Inflammatory macrophage (primary cell): ENCODE results near the gene MRPS15.

Experiments
- DNase-seq, 2 donors: peaks; one replicate each; pipeline ENCODE4 v3.0.0-alpha.2; 2020 to 2022

Gene MRPS15

GRCh38 chr1:36457691-36458090, 6.5 kb downstream of the MRPS15 start:
- DNase-seq, result peak; percentile 28 to 37

- peak; percentile 37 to 57 for DNase-seq
These were observed 7.7 kb downstream of the MRPS15 start for GRCh38 chr1:36456391-36456928.

GRCh38 chr1:36455386-36455785, 8.8 kb downstream of the MRPS15 start:
- DNase-seq, result no peak

- DNase-seq, result no peak
These were observed 10.4 kb downstream of the MRPS15 start for GRCh38 chr1:36453600-36454388.

GRCh38 chr1:36453051-36453450, 11.1 kb downstream of the MRPS15 start:
- no peak for DNase-seq

DNA sequence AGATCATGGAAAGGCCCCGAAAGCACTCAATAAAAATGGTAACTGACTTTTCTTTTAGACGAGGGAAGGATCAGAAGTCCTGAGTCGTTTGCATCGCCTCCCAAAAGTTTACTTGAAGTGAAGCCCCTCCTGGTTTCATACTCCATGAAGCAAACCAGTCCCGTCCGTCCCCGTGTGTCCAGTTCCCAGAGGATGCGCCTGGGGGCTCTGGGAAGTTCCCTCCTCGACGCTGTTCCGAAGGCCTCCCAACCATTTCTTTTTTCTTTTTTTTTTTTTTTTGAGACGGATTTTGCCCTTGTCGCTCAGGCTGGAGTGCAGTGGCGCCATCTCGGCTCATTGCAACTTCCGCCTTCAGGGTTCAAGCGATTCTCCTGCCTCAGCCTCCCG, 13.3 kb downstream of the MRPS15 start:
- no peak for DNase-seq

DNA sequence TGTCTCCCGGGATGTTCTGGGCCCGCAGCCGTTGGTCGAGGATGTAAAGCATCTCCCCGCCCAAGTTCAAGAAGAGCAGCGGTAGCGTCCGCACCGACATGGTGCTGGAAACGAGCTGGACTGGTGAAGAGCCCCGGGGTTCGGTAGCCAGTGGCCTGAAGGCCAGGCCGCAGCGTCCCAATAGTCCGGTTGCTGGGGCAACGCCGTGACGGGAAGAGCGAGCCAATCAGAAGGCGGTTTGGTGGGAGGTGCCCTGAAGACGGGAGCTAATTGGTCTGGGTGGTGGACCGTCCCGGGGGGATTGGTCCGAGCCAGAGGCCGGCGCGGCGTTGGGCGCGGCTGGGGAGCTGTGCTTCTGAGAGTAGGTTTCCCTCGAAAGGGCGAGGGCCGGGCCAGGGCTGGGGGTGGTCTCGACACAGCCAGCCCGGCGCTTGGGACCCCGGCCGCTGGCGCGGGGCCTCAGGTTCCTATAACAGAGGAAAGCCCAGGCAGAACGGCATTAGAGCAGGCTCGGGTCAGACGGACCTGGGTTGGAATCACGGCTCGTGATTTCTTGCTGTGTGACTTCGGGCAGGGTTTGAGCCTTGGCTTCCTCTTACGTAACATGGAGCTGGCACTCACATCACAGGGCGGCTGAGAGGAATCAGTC, 13.8 kb downstream of the MRPS15 start, which contains the start of gene OSCP1:
TSS of gene OSCP1 (minus strand) at position 182 of the 649 bp plus-strand sequence. CDS start at position 100, 82 bp downstream.
- DNase-seq, result peak; percentile 96 to 97

DNA sequence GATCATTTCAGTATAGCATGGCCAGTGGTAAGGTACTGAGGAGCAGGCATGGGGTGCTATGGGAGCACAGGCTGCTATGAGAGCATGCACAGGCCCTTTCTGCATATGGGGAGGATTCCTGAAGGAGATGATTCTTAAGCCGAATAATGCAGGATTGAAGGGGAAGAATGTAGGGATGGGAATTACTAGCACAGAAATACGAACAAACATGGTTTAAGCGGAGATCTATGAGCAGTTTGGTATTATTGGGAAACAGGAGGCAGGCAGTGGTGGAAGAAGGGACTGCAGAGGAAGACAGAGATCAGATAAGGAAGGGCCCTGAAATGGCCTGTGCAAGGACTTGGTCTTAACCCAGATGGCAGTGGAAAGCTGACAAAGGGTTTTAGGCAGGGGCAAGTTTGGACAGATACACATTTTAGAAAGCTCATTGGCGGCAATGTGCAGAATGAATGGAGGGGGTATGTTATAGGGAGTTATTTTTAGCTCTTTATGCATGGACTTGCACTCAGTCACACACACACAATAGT, 15.6 kb downstream of the MRPS15 start:
- no peak for DNase-seq

DNA sequence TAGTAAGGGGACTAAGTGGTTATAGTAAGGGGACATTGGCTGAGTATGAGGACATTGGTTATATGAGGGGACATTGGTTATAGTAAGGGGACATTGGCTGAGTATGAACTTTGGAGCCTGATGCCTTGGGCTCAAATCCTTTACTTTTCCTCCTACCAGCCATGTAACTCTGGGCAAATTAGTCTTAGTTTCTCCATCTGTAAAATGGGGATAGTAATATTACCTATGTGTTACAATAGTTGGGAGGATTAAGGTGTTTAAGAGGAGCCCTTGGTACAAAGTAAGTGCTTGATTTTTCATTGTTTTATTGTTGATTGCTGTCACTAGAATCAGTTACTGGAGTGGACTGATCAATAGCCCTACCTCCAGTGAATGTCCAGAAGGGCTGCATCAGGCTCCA, 16.7 kb downstream of the MRPS15 start:
- no peak for DNase-seq

DNA sequence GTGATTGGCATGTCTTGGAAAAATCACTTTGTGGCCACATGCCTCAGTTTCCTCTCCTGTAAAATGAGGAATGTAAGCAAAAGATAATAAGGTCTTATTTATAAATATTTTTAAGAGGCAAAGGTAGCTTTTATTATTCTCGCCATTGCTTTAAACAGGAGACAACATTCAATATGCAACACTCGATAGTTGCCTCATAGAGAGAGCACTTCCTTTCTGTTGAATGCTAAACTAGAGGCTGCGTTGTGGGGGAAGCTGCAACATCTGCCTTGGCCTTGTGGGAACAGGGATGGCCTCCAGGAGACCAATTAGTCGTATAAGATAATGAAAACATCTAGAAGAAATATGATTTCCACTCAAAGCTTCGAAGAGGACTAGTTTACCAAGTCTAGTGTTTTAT, 17.4 kb downstream of the MRPS15 start:
- peak; percentile 67 to 70 for DNase-seq

- peak; percentile 59 to 69 for DNase-seq
These were observed 17.9 kb downstream of the MRPS15 start for GRCh38 chr1:36446271-36446670.

DNA sequence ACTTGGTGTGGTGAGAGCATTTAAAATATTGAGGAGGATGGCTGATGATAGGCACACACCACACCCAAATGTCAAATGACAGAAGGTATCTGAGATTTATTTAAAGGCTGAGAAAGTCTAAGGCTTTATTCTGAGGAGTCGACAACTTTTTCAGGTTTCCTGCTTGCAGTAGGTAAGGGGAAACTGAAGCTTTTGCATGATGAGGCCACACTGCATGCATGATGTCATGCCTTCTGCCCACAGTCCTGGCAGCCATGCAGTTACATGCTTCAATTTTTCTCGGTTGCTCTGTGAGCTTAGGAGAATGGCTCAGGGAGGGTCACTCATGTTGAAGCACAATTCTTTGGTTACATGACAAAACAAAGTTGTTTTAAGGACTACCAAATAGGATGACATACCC, 20.9 kb downstream of the MRPS15 start:
- DNase-seq, result no peak

DNA sequence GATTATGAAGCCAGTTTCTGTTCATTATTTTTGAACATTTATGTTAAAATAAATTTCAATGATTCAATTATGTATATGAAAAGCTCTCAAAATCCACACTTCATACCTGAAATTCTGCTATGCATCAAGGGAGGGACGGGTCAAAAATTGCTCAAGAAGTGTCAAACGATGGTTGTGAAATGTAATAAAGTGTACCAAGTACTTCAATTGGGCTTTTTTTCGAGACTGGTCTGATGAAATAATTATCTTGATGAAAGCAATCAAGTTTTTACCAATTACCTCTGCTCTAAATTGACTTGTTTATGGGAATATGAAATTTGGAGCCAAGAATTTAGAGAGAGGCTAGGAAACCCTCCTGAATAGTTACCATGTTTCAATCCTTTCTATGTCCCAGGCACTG, 21.8 kb downstream of the MRPS15 start:
- DNase-seq, result no peak

- no peak for DNase-seq
These were observed 23.5 kb downstream of the MRPS15 start for GRCh38 chr1:36440646-36441045.

GRCh38 chr1:36440044-36440443, 24.1 kb downstream of the MRPS15 start:
- no peak for DNase-seq

- DNase-seq, result no peak
These were observed 25.5 kb downstream of the MRPS15 start for GRCh38 chr1:36438715-36439114.

DNA sequence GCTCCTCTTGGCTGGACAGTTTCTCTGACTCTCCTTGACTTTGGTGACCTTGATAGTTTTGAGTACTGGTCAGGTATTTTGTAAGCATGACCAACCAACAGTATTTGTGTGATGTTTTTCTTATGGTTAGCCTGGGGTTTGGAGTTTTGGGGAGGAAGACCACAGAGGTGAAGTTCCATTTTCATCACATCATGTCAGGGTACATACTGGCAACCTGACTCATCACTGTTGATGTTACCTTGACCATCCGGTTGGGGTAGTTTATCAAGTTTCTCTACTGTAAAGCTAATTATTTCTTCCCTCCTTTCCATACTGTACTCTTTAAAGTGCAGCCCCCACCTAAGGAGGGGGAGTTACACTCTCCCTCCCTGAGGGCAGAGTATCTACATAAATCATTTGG, 27.4 kb downstream of the MRPS15 start:
- DNase-seq, result no peak

- DNase-seq, result no peak
These were observed 31.1 kb downstream of the MRPS15 start for GRCh38 chr1:36433102-36433501.

GRCh38 chr1:36432616-36433015, 31.6 kb downstream of the MRPS15 start:
- DNase-seq, result no peak

DNA sequence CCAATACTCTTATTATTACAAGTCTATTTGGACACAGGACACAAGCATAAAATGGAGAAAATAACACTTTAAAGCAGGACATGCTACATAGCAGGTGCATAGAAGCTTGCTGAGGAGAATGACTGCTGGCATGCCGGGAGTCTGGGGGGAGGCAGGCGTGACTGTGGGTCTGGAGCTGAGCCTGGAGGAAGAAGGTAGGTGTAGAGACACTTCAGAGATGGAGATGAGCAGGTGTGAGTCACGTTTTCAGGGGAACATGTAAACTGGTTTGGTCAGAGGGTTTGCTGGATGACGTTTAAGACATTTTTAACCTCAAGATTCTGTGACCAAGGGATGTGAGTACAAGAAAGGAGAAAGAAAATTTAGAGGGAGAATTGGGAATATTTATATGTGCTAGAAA, 38.4 kb downstream of the MRPS15 start:
- DNase-seq, result no peak

- no peak for DNase-seq
These were observed 42.5 kb downstream of the MRPS15 start for GRCh38 chr1:36421649-36422048.

- DNase-seq, result peak; percentile 86 to 90
These were observed 43.3 kb downstream of the MRPS15 start for GRCh38 chr1:36420836-36421317.

- DNase-seq, result no peak
These were observed 43.8 kb downstream of the MRPS15 start for GRCh38 chr1:36420409-36420808.

GRCh38 chr1:36419569-36419968, 44.6 kb downstream of the MRPS15 start:
- DNase-seq, result no peak
